ENCODE measurements around the gene GPR84. TPM values are rescaled to one million over a fixed set of nuclear protein-coding genes. Genes with fewer than 3 reads are reported as not detected.
A peak's percentile ranks its signal among the peaks of the same experiment; 100 is the strongest.

Gene GPR84
- total and polyA plus RNA-seq, 9 of the 15 experiments (the other 6 are each of a cell fraction or from before 2014, with no cell fraction given) = 0.07 to 0.18 (median 0.11) TPM; not detected in 5

- TF ChIP-seq KLF10 (CRISPR knock-in tag; IDR thresholded peaks at IDR 0.05) (no peak), ZC3H4 (CRISPR knock-in tag; IDR thresholded peaks at IDR 0.05; ENCODE audit: borderline replicate concordance) (0 out of 2 replicates have a peak, but pooled peaks have one; percentile 65), FUS (optimal IDR thresholded peaks at IDR 0.05; ENCODE audit: low read depth, low read length) (no peak), SRF (CRISPR knock-in tag; IDR thresholded peaks at IDR 0.05) (no peak), ZC3H8 (IDR thresholded peaks at IDR 0.05) (no peak), SMARCE1 (IDR thresholded peaks at IDR 0.05) (no peak; the same call in 1 of the 2 replicates), USF2 (CRISPR knock-in tag; IDR thresholded peaks at IDR 0.05) (no peak), ZBTB2 (IDR thresholded peaks at IDR 0.05) (no peak), ZNF766 (CRISPR knock-in tag; conservative IDR thresholded peaks at IDR 0.05) (no peak), ZNF518B (CRISPR knock-in tag; IDR thresholded peaks at IDR 0.05) (no peak), TSC22D4 (tag; IDR thresholded peaks at IDR 0.05) (no peak), ZNF592 (IDR thresholded peaks at IDR 0.05) (0 out of 2 replicates have a peak, but pooled peaks have one; percentile 30), ZNF146 (CRISPR knock-in tag; IDR thresholded peaks at IDR 0.05; ENCODE audit: unreplicated experiment) (no peak), HBP1 (CRISPR knock-in tag; IDR thresholded peaks at IDR 0.05) (no peak)
Measured at GRCh38 chr12:54390668-54391551, 26.6 kb upstream of the GPR84 start (continued).

All from K562 (cell line).